ENCODE data around the gene PARVB. TPM values are rescaled to one million over a fixed set of nuclear protein-coding genes. Genes with fewer than 3 reads are reported as not detected.
A peak's percentile ranks its signal among the peaks of the same experiment; 100 is the strongest.

Gene PARVB
- total and polyA plus RNA-seq, 2 of the 8 experiments (the other 6 are each of a cell fraction or from before 2014, with no cell fraction given) = 14.5 to 18.6 TPM

- no peak overlapping the region for H2BK12ac ChIP-seq (ENCODE audit: low read depth, low read length)
- no peak overlapping the region for H2AK5ac ChIP-seq (ENCODE audit: low read depth, low read length)
- peak overlapping the region; percentile 34 for H2BK120ac ChIP-seq (replicated peaks; ENCODE audit: low read depth, low read length)
- no peak overlapping the region for H4K5ac ChIP-seq (ENCODE audit: insufficient read length, low read depth, low read length)
- no peak overlapping the region for H3K4me2 ChIP-seq (ENCODE audit: insufficient read depth in 1 of 2, low read depth in 2 of 2, low read length in 2 of 2)
- 0 out of 2 replicates have a peak overlapping the region, but pooled peaks have one; percentile 32 for H2BK20ac ChIP-seq (ENCODE audit: low read length)
- no peaks in the 10 kb centered on the region for H3K79me1 ChIP-seq (ENCODE audit: low read depth, low read length)
- H2AFZ ChIP-seq (ENCODE audit: low read length) = no peak overlapping the region
- H4K91ac ChIP-seq (replicated peaks; ENCODE audit: insufficient read length, low read length) = peak overlapping the region; percentile 35
- H2BK5ac ChIP-seq (ENCODE audit: low read depth, low read length) = peak overlapping the region; percentile 63; the same call in 1 of the 2 replicates
- DNase-seq (ENCODE audit: low read depth in 1 of 2, low spot score in 2 of 2) = no peak
- H3K56ac ChIP-seq (replicated peaks; ENCODE audit: insufficient read length, low read depth, low read length) = no peak overlapping the region
- POLR2A ChIA-PET (ENCODE audit: partially characterized antibody) = interaction anchor here (0.6 to 1.0 kb wide), 2 partner anchors 10 to 438 kb away, joined by 3 read pairs; no protein-coding TSS in a partner anchor
- H3K18ac ChIP-seq (ENCODE audit: extremely low read depth, low read length) = 0 out of 2 replicates have a peak overlapping the region, but pooled peaks have one; percentile 24
- no peak overlapping the region; the same call in 1 of the 2 replicates for H4K8ac ChIP-seq (ENCODE audit: extremely low read depth, insufficient read depth, low read length)
- H3K23ac ChIP-seq (ENCODE audit: insufficient read length) = no peak overlapping the region
- H3K4me3 ChIP-seq (ENCODE audit: extremely low read depth in 1 of 4, insufficient read depth in 2 of 4, low read depth in 3 of 4, low read length in 4 of 4) = no peak overlapping the region
- FAIRE-seq = no peak
- no peaks in the 10 kb centered on the region for H3K9me3 ChIP-seq (ENCODE audit: insufficient read depth in 2 of 2, low read depth in 1 of 2, low read length in 1 of 2)
- H3K4ac ChIP-seq (replicated peaks; ENCODE audit: insufficient read length, low read depth, low read length) = no peak overlapping the region
- no peak overlapping the region for H3K9ac ChIP-seq (replicated peaks in 1 of 4; ENCODE audit: extremely low read depth in 1 of 4, low read depth in 3 of 4, low read length in 3 of 4)
- no peaks in the 10 kb centered on the region for H3K27me3 ChIP-seq (replicated peaks in 1 of 4; ENCODE audit: control insufficient read depth in 3 of 4, extremely low read depth in 1 of 4, insufficient read depth in 3 of 4, low read length in 3 of 4)
- 87% methylated on average over 10 of the region's 11 CpGs; no CpG with 5 or more reads in 1 of the 2 experiments for WGBS, 2 experiments (ENCODE audit: extremely low coverage in 1 of 2, insufficient coverage in 1 of 2, insufficient read length in 1 of 2, insufficient replicate concordance in 2 of 2, low coverage in 1 of 2, low lambda C conversion rate in 2 of 2, missing lambda C conversion rate in 1 of 2)
- H3K23me2 ChIP-seq (ENCODE audit: low read depth, low read length) = peaks cover 8% of the 10 kb centered on the region; the same call in 1 of the 2 replicates
- H2BK15ac ChIP-seq (ENCODE audit: low read length) = no peak overlapping the region
- peaks cover 0 to 5% of the 10 kb centered on the region in 2 experiments for H4K20me1 ChIP-seq (replicated peaks in 1 of 2; ENCODE audit: control insufficient read depth in 1 of 2, insufficient read depth in 2 of 2, low read length in 2 of 2)
- H3K14ac ChIP-seq (ENCODE audit: insufficient read length) = no peak overlapping the region
- H3K79me2 ChIP-seq (ENCODE audit: control insufficient read depth in 1 of 2, insufficient read depth in 2 of 2, low read length in 2 of 2) = no peaks in the 10 kb centered on the region
- peaks cover 0 to 7% (median 0%) of the 10 kb centered on the region in 4 experiments; a peak in 4 of 7 replicates for H3K4me1 ChIP-seq (replicated peaks in 1 of 4; ENCODE audit: control insufficient read depth in 3 of 4, insufficient read depth in 4 of 4, low read length in 3 of 4)
- no peak overlapping the region for H3K27ac ChIP-seq (ENCODE audit: low read depth, low read length)
- no peaks in the 10 kb centered on the region for H3K36me3 ChIP-seq (ENCODE audit: control insufficient read depth in 2 of 4, insufficient read depth in 4 of 4, low read length in 3 of 4)
- CTCF ChIA-PET (ENCODE audit: partially characterized antibody) = interaction anchor here (0.7 kb wide), 1 partner anchor 15 kb away, joined by 3 read pairs; no protein-coding TSS in a partner anchor
- TF ChIP-seq GTF2F1 (IDR thresholded peaks at IDR 0.05; ENCODE audit: borderline replicate concordance, low read depth, low read length) (no peak), E2F6 (IDR thresholded peaks at IDR 0.05) (no peak), KDM5A (IDR thresholded peaks at IDR 0.05; ENCODE audit: low read length) (no peak), KDM1A (IDR thresholded peaks at IDR 0.05; ENCODE audit: borderline replicate concordance, low read length) (no peak), TCF12 (IDR thresholded peaks at IDR 0.05; ENCODE audit: low read depth, low read length) (no peak), BCL11A (IDR thresholded peaks at IDR 0.05; ENCODE audit: low read depth in 2 of 2, low read length in 2 of 2) (no peak), POLR2AphosphoS5 (IDR thresholded peaks at IDR 0.05; ENCODE audit: low read depth, low read length) (no peak), RBBP5 (IDR thresholded peaks at IDR 0.05; ENCODE audit: borderline replicate concordance, low read depth, low read length) (no peak), PHF8 (conservative IDR thresholded peaks at IDR 0.05; ENCODE audit: low read depth, low read length) (no peak), SAP30 (IDR thresholded peaks at IDR 0.05; ENCODE audit: insufficient read depth, insufficient replicate concordance, low read length) (no peak), CBX8 (IDR thresholded peaks at IDR 0.05; ENCODE audit: borderline replicate concordance, low read depth, low read length) (no peak), ASH2L (IDR thresholded peaks at IDR 0.05; ENCODE audit: low read length) (no peak)
These were observed 168.9 kb downstream of the PARVB start for GRCh38 chr22:44192816-44193534.
